Thymus (tissue), 11 donors: ENCODE results near the gene RNF208. TPM values are rescaled to one million over a fixed set of nuclear protein-coding genes. Genes with fewer than 3 reads are reported as not detected.

Experiments used
- DNase-seq, 9 donors: peaks; one replicate each; pipeline ENCODE4 v3.0.0-alpha.2; 2013; ENCODE audit warnings: low spot score in 9 of 9, low read depth in 6 of 9, missing footprints in 1 of 9
- H3K27ac ChIP-seq, 2 donors: one replicate each; pipeline ENCODE4 v1.5.1; 2013; ENCODE audit warnings: control low read depth in 1 of 2, low read depth in 1 of 2, low read length in 1 of 2, mild to moderate bottlenecking in 1 of 2, moderate library complexity in 1 of 2
- H3K27me3 ChIP-seq, 2 donors: one replicate each; pipeline ENCODE4 v1.5.1; 2013; ENCODE audit warnings: low read length in 1 of 2; ENCODE audit not compliant: control insufficient read depth in 2 of 2, insufficient read depth in 1 of 2
- H3K36me3 ChIP-seq, 2 donors: one replicate each; pipeline ENCODE4 v1.5.1; 2013; ENCODE audit warnings: low read length in 1 of 2, mild to moderate bottlenecking in 1 of 2, moderate library complexity in 1 of 2; ENCODE audit not compliant: control insufficient read depth in 2 of 2, insufficient read depth in 2 of 2
- H3K4me1 ChIP-seq, 2 donors: one replicate each; pipeline ENCODE4 v1.5.1; 2013; ENCODE audit warnings: low read length in 2 of 2; ENCODE audit not compliant: control insufficient read depth in 2 of 2, insufficient read depth in 2 of 2
- H3K4me3 ChIP-seq, 2 donors: one replicate each; pipeline ENCODE4 v1.5.1; 2013; ENCODE audit warnings: low read length in 2 of 2, control low read depth in 1 of 2, mild to moderate bottlenecking in 1 of 2
- H3K9me3 ChIP-seq, 2 donors: one replicate each; pipeline ENCODE4 v1.5.1; 2013; ENCODE audit warnings: low read length in 1 of 2, mild to moderate bottlenecking in 1 of 2; ENCODE audit not compliant: control insufficient read depth in 2 of 2, insufficient read depth in 1 of 2
- WGBS: extraction: QIAGEN DNeasy Blood & Tissue Kit; methylation state at CpG from one replicate; pipeline ENCODE4 v1.1.7; 2013; 5-methylcytosine and 5-hydroxymethylcytosine counted together
- polyA plus RNA-seq: library from polyadenylated mRNA; stranded (reverse); fragments of 200-250 nt; gene quantifications from one replicate; pipeline ENCODE4 v1.2.3, GENCODE V29; 2013
- total RNA-seq: library from RNA; stranded (reverse); fragments of 120-200 nt; gene quantifications from one replicate; pipeline ENCODE4 v1.2.4, GENCODE V29; 2013
- donor health status: healthy.

RNF208 gene
- total and polyA plus RNA-seq, 2 donors, result 0.09 to 5.3 TPM

DNA sequence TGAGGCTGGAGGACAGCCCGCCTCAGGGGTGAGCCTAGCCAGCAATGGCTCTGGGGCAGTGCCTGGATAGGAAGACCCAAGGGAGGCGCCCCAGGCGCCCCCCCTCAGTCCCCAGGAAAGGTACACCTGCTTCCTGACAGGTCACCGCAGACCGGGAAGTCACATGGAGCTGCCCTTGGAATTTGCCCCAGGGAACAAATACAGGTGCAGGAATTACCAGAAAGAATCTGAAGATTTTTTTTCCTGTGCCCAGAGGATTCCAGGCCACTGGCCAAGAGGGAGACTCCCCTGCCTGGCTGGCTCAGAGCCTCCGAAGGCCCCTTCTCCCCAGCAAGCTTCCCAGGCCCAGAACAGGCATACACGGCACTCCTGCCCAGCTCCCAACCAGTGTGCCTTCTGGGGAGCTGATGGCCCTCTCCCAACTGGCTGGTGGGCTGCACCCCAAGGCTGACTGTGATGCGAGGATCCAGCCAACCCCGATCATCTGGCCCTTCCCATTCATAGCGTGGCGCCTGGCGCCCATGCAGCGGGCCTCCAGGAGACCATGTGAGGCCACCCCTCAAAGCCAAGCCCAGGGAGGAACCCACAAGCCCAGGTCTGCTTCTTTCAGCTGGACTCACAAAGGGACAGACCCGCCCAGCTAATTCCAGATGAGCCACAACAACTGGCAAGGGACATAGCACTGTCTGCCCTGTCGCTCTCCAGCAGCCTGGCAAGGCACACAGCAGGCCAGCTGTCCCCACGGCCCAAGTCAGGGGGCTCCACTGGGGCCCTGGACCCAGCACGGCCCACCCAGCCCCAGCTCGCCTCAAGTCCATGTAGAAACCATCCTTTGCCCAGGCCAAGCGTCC lies 23.8 kb downstream of the RNF208 start:
- Histone ChIP-seq H3K27me3 (peaks cover 10 to 25% of the 10 kb centered on the region in 2 donors), H3K36me3 (no peaks in the 10 kb centered on the region), H3K4me3 (no peak overlapping the region), H3K9me3 (no peaks in the 10 kb centered on the region), H3K4me1 (peaks cover 9 to 14% of the 10 kb centered on the region in 2 donors), H3K27ac (no peak overlapping the region)
- no peak for DNase-seq
- WGBS, result 95% methylated on average over 19 of the region's 19 CpGs

DNA sequence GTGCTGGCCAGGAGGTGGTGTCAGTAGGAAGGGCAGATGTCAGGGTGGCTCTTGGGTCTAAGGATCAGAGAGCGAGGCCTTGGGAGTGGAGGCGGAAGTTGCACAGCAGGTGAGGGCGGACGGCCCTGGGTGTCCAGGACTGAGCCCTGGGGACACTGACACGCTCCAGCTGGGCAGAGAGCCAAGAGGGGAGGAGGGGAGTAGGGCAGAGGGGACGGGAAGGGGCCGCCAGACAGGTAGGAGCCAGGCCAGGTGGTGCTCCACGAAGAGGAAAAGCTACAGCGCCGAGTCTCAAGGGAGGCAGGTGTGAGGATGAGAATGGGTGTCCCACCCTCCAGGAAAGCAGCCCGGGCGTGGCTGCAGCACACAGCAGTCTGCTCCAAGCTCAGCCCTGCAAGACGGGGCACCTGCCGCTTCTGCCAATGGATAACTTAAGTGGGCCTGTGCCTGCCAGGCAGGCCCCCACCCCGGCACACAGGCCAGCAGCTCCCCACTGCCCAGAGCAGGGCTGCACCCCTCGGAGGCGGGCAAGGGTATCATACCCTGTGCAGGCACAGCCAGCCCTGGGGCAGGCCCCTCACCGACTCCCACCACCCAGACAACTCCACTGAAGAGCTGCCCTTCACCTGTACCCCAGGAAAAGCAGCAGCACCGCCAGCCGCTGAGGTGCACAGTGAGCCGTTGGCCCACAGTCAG lies 26.4 kb downstream of the RNF208 start:
- DNase-seq, result no peak
- peaks cover 3 to 4% of the 10 kb centered on the region in 2 donors for H3K4me1 ChIP-seq
- H3K36me3 ChIP-seq, result peaks cover 8 to 16% of the 10 kb centered on the region in 2 donors
- no peaks in the 10 kb centered on the region for H3K9me3 ChIP-seq
- H3K27ac ChIP-seq, result no peak overlapping the region
- no peak overlapping the region for H3K4me3 ChIP-seq
- H3K27me3 ChIP-seq, result peaks cover 10 to 25% of the 10 kb centered on the region in 2 donors
- 95% methylated on average over 21 of the region's 21 CpGs for WGBS

DNA sequence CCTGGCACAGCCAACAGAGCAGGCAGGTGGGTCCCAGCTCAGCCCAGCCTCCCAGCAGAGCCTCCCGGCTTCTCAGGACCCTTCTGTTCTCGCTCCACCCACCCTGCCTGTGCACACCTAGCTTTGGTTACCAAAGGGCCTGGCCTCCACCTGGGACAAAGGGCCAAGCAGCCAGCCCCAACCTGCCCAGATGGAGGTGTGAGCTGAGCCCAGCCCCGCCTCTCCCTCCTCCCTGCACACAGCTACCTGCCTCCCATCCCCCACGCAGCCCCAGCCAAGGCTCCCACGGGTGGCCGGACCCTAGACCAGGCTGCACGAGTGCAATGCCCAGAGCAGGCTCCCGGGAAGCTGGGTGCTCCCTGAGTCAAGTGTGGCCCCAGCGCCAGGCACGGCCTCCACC lies 27.1 kb downstream of the RNF208 start:
- no peak overlapping the region for H3K27ac ChIP-seq
- H3K36me3 ChIP-seq, result peaks cover 16 to 24% of the 10 kb centered on the region in 2 donors
- H3K9me3 ChIP-seq, result no peaks in the 10 kb centered on the region
- H3K4me1 ChIP-seq, result peaks cover 5 to 6% of the 10 kb centered on the region in 2 donors
- no peak overlapping the region for H3K4me3 ChIP-seq
- H3K27me3 ChIP-seq, result peaks cover 9 to 25% of the 10 kb centered on the region in 2 donors
- WGBS, result 93% methylated on average over 10 of the region's 10 CpGs
- no peak for DNase-seq

DNA sequence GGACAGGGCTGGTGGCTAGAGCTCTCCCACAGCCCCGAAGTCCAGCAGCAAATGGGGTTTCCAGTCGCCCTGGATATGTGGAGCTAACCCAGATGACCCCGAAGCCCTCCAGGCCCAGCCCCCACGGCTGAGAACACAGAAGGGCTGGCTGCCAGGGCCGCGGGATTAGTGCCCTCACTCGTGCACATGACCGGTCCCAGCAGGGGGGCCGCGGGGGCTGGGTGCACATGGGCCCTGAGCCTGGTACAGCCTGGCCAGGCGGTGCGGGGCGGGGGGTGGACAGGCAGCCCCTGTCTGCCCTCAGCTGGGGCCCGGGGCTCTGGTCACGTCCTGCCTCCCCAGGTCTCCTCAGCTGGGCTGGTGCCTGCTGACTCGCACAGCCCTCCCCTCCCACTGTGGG lies 27.7 kb downstream of the RNF208 start:
- H3K36me3 ChIP-seq, result peaks cover 19 to 26% of the 10 kb centered on the region in 2 donors
- H3K9me3 ChIP-seq, result no peaks in the 10 kb centered on the region
- H3K27me3 ChIP-seq, result peaks cover 5 to 21% of the 10 kb centered on the region in 2 donors
- WGBS, result 93% methylated on average over 16 of the region's 16 CpGs
- H3K4me1 ChIP-seq, result peaks cover 8 to 11% of the 10 kb centered on the region in 2 donors
- H3K4me3 ChIP-seq, result no peak overlapping the region
- no peak for DNase-seq
- H3K27ac ChIP-seq, result no peak overlapping the region

DNA sequence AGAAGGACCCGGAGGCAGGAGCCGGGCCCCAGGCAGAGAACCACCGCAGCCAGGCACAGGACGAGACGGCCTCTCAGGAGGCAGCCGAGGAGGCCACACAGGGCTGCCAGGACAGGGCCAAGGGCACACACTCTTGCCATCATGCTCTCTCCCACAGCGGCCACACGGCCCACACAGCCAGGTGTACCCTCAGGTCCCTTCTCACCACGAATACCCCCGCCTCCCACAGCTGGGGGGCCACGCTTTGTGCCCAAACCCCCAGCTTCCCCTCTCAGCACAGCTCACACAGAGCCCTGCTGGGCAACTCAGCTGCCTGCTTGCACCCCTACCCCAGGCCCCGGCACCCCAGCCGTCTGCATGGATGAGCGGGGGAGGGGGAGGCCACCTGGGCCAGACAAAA lies 28.3 kb downstream of the RNF208 start:
- Histone ChIP-seq H3K9me3 (no peaks in the 10 kb centered on the region), H3K27ac (no peak overlapping the region), H3K4me3 (no peak overlapping the region), H3K36me3 (peaks cover 19 to 26% of the 10 kb centered on the region in 2 donors), H3K27me3 (peaks cover 0 to 14% of the 10 kb centered on the region in 2 donors), H3K4me1 (peaks cover 8 to 14% of the 10 kb centered on the region in 2 donors)
- DNase-seq, result no peak
- 91% methylated on average over 14 of the region's 14 CpGs for WGBS

DNA sequence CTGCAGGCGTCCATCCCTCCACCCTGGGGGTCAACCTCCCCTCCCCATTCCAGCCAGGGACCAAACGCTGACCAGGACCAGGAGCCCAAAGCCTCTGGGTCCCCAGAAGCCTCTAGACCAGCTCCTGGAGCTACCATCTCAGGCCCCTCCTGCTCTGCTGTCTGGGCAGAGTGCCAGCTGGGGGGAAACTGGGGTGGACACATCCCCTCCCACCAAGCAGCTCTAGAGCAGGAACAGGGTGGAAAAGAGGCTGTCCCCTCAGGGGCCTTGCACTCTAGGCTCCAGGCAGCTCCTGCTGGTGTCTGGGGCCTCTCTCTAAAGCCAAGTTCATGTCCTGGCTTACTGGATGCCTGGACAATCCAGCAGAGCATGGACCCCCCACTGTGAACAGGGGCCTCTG lies 29.2 kb downstream of the RNF208 start:
- H3K27ac ChIP-seq, result no peak overlapping the region
- H3K36me3 ChIP-seq, result peaks cover 19 to 26% of the 10 kb centered on the region in 2 donors
- WGBS, result 92% methylated on average over 2 of the region's 2 CpGs
- no peak for DNase-seq
- H3K4me3 ChIP-seq, result no peak overlapping the region
- H3K27me3 ChIP-seq, result peaks cover 0 to 5% of the 10 kb centered on the region in 2 donors
- H3K9me3 ChIP-seq, result no peaks in the 10 kb centered on the region
- H3K4me1 ChIP-seq, result peaks cover 8 to 16% of the 10 kb centered on the region in 2 donors

DNA sequence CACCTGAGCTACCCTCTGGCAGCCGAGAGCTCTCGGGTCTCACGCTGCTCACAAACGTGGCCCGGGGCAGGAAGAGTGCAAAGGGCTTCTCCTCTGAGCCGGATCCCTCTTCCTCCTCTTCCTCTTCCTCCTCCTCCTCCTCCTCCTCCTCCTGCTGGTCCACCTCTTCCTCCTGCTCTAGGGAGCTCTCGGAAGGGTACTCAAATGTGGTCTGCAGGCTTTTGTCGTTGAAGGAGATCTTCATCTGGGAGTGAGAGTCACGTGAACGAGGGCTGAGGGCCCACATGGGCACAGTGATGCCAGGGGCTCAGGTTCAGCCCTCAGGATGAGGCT lies 29.6 kb downstream of the RNF208 start:
- Histone ChIP-seq H3K9me3 (no peaks in the 10 kb centered on the region), H3K36me3 (peaks cover 19 to 26% of the 10 kb centered on the region in 2 donors), H3K27ac (no peak overlapping the region), H3K4me1 (peaks cover 13 to 20% of the 10 kb centered on the region in 2 donors), H3K4me3 (no peak overlapping the region), H3K27me3 (peaks cover 0 to under 1% of the 10 kb centered on the region in 2 donors)
- 96% methylated on average over 10 of the region's 10 CpGs for WGBS
- DNase-seq, result no peak

DNA sequence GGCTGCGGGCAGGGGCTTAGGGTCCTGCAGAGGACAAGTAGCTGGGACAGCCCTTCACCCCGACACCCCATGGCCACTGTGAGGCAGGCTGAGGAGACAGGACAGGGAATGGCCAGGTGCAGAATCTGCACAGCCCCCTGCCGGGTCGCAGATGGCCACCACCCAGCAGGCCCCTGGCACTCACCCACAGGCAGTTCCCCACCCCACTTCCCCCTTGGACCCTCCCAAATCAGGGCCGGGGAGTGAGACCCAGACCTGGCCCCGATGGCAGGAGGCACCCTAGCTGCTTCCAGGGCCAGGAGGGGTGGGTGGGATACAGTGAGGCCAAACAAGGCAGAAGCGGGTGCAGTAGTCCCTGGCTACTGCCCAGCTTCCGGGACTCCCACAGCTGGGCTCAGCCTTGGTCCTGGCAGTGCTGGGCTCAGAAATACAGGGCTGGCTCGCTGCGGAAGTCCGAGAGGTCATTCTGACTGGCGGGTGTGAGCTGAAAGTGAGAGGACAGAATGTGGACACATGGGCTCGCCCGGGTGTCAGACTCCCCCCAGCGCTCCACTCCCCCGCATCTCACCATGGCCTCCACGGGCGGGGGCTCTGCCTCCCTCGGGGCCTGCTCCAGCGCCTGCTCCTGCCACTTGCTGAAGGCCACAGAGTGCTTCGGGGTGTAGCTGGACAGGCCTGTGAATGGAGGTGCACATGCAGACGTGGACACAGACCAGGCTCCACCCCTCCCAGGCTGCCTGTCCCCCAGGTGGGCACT lies 30.2 kb downstream of the RNF208 start:
- WGBS, result 97% methylated on average over 22 of the region's 22 CpGs
- H3K27ac ChIP-seq, result no peak overlapping the region
- peaks cover 18 to 26% of the 10 kb centered on the region in 2 donors for H3K4me1 ChIP-seq
- H3K36me3 ChIP-seq, result peaks cover 23 to 26% of the 10 kb centered on the region in 2 donors
- no peaks in the 10 kb centered on the region for H3K9me3 ChIP-seq
- DNase-seq, result no peak
- no peaks in the 10 kb centered on the region for H3K27me3 ChIP-seq
- no peak overlapping the region for H3K4me3 ChIP-seq
